CD14-positive monocyte (primary cell): ENCODE data around the gene XBP1. TPM values are rescaled to one million over a fixed set of nuclear protein-coding genes. Genes with fewer than 3 reads are reported as not detected.
"Not testable (repeated sequence)": the region's sequence is repeated elsewhere in the genome, so short reads cannot be mapped to it uniquely, and the experiment has no call there.

Source experiments
- DNase-seq, 3 donors: peaks; one replicate each; pipeline ENCODE4 v3.0.0-alpha.2; 2011 to 2022
- H2AFZ ChIP-seq: 2 replicates; pipeline ENCODE4 v1.6.0; 2012; ENCODE audit warnings: mild to moderate bottlenecking, low read depth, low read length, inconsistent platforms; ENCODE audit not compliant: insufficient read depth, poor library complexity, severe bottlenecking
- H3K27ac ChIP-seq, 2 donors: 1 replicate in 1 of 2; 2 replicates in 1 of 2; pipeline ENCODE4 v1.5.1; 2012 to 2013; ENCODE audit warnings: low read length in 2 of 2, control low read depth in 1 of 2, inconsistent platforms in 1 of 2, low read depth in 1 of 2, mild to moderate bottlenecking in 1 of 2
- H3K27me3 ChIP-seq, 2 donors: one replicate each; pipeline versions ENCODE4 v1.6.0 to v1.6.1; 2011 to 2013; ENCODE audit warnings: low read length in 2 of 2; ENCODE audit not compliant: control insufficient read depth in 2 of 2, insufficient read depth in 2 of 2
- H3K36me3 ChIP-seq, 2 donors: replicated peaks in 1 of 2; 1 replicate in 1 of 2; 2 replicates in 1 of 2; pipeline versions ENCODE4 v1.5.1 to v1.6.1; 2012 to 2013; ENCODE audit warnings: low read length in 2 of 2, control low read depth in 1 of 2, inconsistent platforms in 1 of 2, mild to moderate bottlenecking in 1 of 2; ENCODE audit not compliant: insufficient read depth in 2 of 2, control insufficient read depth in 1 of 2
- H3K4me1 ChIP-seq, 2 donors: 1 replicate in 1 of 2; 2 replicates in 1 of 2; pipeline versions ENCODE4 v1.5.1 to v1.6.1; 2012 to 2013; ENCODE audit warnings: low read length in 2 of 2, control low read depth in 1 of 2, inconsistent platforms in 1 of 2, mild to moderate bottlenecking in 1 of 2, moderate library complexity in 1 of 2; ENCODE audit not compliant: insufficient read depth in 2 of 2, control insufficient read depth in 1 of 2
- H3K4me2 ChIP-seq: replicated peaks from 2 replicates; pipeline ENCODE3; 2012; ENCODE audit warnings: low read length, moderate library complexity, mild to moderate bottlenecking; ENCODE audit not compliant: poor library complexity, severe bottlenecking; ENCODE audit errors: extremely low read depth
- H3K4me3 ChIP-seq, 3 experiments: fragments of 200-600 bp in 1 of 3; sonication (generic) in 1 of 3; replicated peaks in 1 of 3; 1 replicate in 2 of 3; 2 replicates in 1 of 3; pipeline ENCODE4 v1.5.1; 2011 to 2013; ENCODE audit warnings: low read length in 3 of 3, mild to moderate bottlenecking in 3 of 3, control low read depth in 2 of 3, low read depth in 2 of 3, inconsistent platforms in 1 of 3, moderate library complexity in 1 of 3
- H3K79me2 ChIP-seq: 2 replicates; pipeline ENCODE4 v1.6.0; 2012; ENCODE audit warnings: mild to moderate bottlenecking, control low read depth, inconsistent platforms, low read length, moderate library complexity; ENCODE audit not compliant: insufficient read depth
- H3K9ac ChIP-seq: 2 replicates; pipeline ENCODE4 v1.6.0; 2017; ENCODE audit warnings: low read length, mild to moderate bottlenecking; ENCODE audit not compliant: insufficient read depth, poor library complexity, severe bottlenecking
- H3K9me3 ChIP-seq, 2 donors: replicated peaks in 1 of 2; 1 replicate in 1 of 2; 2 replicates in 1 of 2; pipeline versions ENCODE4 v1.5.1 to v1.6.1; 2012 to 2013; ENCODE audit warnings: low read length in 2 of 2, control low read depth in 1 of 2; ENCODE audit not compliant: control insufficient read depth in 1 of 2, insufficient read depth in 1 of 2
- H4K20me1 ChIP-seq: 2 replicates; pipeline ENCODE4 v1.6.0; 2012; ENCODE audit warnings: mild to moderate bottlenecking, low read length, control low read depth, moderate library complexity; ENCODE audit not compliant: insufficient read depth
- H3K27ac Mint-ChIP-seq, 7 donors: one replicate each; pipeline ENCODE4 v1.8.0; 2020; ENCODE audit warnings: mild to moderate bottlenecking in 7 of 7, mixed read lengths in 7 of 7, moderate library complexity in 6 of 7, inconsistent platforms in 2 of 7
- H3K27me3 Mint-ChIP-seq, 3 donors: one replicate each; pipeline ENCODE4 v1.8.0; 2021 to 2022; ENCODE audit warnings: low read depth in 3 of 3, mild to moderate bottlenecking in 3 of 3, mixed read lengths in 3 of 3, moderate library complexity in 3 of 3, inconsistent platforms in 1 of 3
- H3K36me3 Mint-ChIP-seq, 2 donors: one replicate each; pipeline ENCODE4 v1.8.0; 2020; ENCODE audit warnings: mixed read lengths in 2 of 2, inconsistent platforms in 1 of 2, mild to moderate bottlenecking in 1 of 2
- H3K4me1 Mint-ChIP-seq: one replicate; pipeline ENCODE4 v1.8.0; 2020; ENCODE audit warnings: mild to moderate bottlenecking, mixed read lengths
- H3K4me3 Mint-ChIP-seq, 2 donors: one replicate each; pipeline ENCODE4 v1.8.0; 2020; ENCODE audit warnings: mild to moderate bottlenecking in 2 of 2, mixed read lengths in 2 of 2, moderate library complexity in 1 of 2
- H3K9me3 Mint-ChIP-seq, 7 donors: one replicate each; pipeline ENCODE4 v1.8.0; 2020 to 2022; ENCODE audit warnings: mixed read lengths in 7 of 7, mild to moderate bottlenecking in 6 of 7, moderate library complexity in 6 of 7, inconsistent platforms in 2 of 7
- CTCF ChIP-seq: fragments of 200-600 bp; IDR thresholded peaks from one replicate; pipeline ENCODE4 v1.8.0; 2022; ENCODE audit warnings: antibody characterized with exemption, mild to moderate bottlenecking
- WGBS: methylation state at CpG from one replicate; pipeline ENCODE4 v1.1.5; 2013; ENCODE audit warnings: missing lambda C conversion rate; ENCODE audit not compliant: insufficient coverage; 5-methylcytosine and 5-hydroxymethylcytosine counted together
- intact Hi-C, 2 donors: fragments of 100-400 bp; cut with micrococcal nuclease; formaldehyde crosslinking; loops; one replicate each; pipeline versions ENCODE4 v1.15.0 to v1.15.1; 2023
- polyA plus RNA-seq, 3 donors: library from polyadenylated mRNA; depleted of rRNA in 1 of 3; unstranded in 2 of 3; stranded (reverse) in 1 of 3; fragments of 300-500 nt in 2 of 3; fragments of >200 nt in 1 of 3; fragmentation: Illumina TruSeq in 2 of 3; gene quantifications; 1 replicate in 2 of 3; 2 replicates in 1 of 3; pipeline ENCODE4 v1.2.3, GENCODE V29; 2012 to 2021

XBP1 gene
- polyA plus RNA-seq, 3 donors, result 175 to 215 (median 201) TPM

- Mint-ChIP-seq H3K4me3 (no peak overlapping the region), H3K27me3 (peaks cover 4 to 6% (median 4%) of the 10 kb centered on the region in 3 donors), H3K4me1 (peaks cover 24% of the 10 kb centered on the region), H3K9me3 (no peaks in the 10 kb centered on the region), H3K27ac (peak overlapping the region in 2 of 7 donors; percentile 12 to 70), H3K36me3 (peaks cover 1 to 7% of the 10 kb centered on the region in 2 donors)
- DNase-seq, result no peak
- Histone ChIP-seq H3K27me3 (no peaks in the 10 kb centered on the region), H3K9me3 (no peaks in the 10 kb centered on the region), H3K4me2 (no peak overlapping the region), H3K36me3 (no peaks in the 10 kb centered on the region), H3K79me2 (no peaks in the 10 kb centered on the region), H2AFZ (no peak overlapping the region), H4K20me1 (no peaks in the 10 kb centered on the region), H3K4me3 (no peak overlapping the region), H3K27ac (no peak overlapping the region), H3K4me1 (peaks cover 17% of the 10 kb centered on the region in 2 donors), H3K9ac (no peak overlapping the region)
- WGBS, result 98% methylated on average over 6 of the region's 10 CpGs
- intact Hi-C loops, result no loop called here
- TF ChIP-seq CTCF, result no peak
These were observed 39.0 kb downstream of the XBP1 start for GRCh38 chr22:28761449-28761755.

GRCh38 chr22:28759861-28760560 is 40.4 kb downstream of the XBP1 start:
- no CpG with 5 or more reads among the region's 3 CpGs for WGBS
- DNase-seq, result peak; percentile 6 to 10 (median 8)
- intact Hi-C loops, result no loop called here
- Histone ChIP-seq H3K79me2 (no peaks in the 10 kb centered on the region), H3K4me3 (peak overlapping the region in 2 of 3 experiments; percentile 7 to 58), H3K4me2 (peak overlapping the region; percentile 66), H3K9ac (no peak overlapping the region), H2AFZ (peak overlapping the region; percentile 38), H3K9me3 (no peaks in the 10 kb centered on the region), H4K20me1 (no peaks in the 10 kb centered on the region), H3K36me3 (no peaks in the 10 kb centered on the region), H3K27me3 (no peaks in the 10 kb centered on the region), H3K4me1 (peaks cover 17% of the 10 kb centered on the region in 2 donors), H3K27ac (peak overlapping the region in 1 of 2 donors; percentile 30)
- TF ChIP-seq CTCF, result no peak
- Mint-ChIP-seq H3K36me3 (peaks cover 4 to 7% of the 10 kb centered on the region in 2 donors), H3K27ac (peak overlapping the region in 6 of 7 donors; percentile 51 to 86 (median 70)), H3K9me3 (no peaks in the 10 kb centered on the region), H3K27me3 (peaks cover 0 to 6% (median 5%) of the 10 kb centered on the region in 3 donors), H3K4me3 (peak overlapping the region; percentile 39 to 67), H3K4me1 (peaks cover 24% of the 10 kb centered on the region)

GRCh38 chr22:28754512-28754911 is 45.9 kb downstream of the XBP1 start:
- H3K27me3 Mint-ChIP-seq, H3K27ac ChIP-seq, H3K9me3 ChIP-seq, H3K9me3 Mint-ChIP-seq, H3K4me2 ChIP-seq, H3K4me3 ChIP-seq, H4K20me1 ChIP-seq, H3K27ac Mint-ChIP-seq, H3K9ac ChIP-seq, H3K4me1 ChIP-seq, H3K79me2 ChIP-seq, H3K27me3 ChIP-seq, H3K4me3 Mint-ChIP-seq, intact Hi-C loops, DNase-seq, H2AFZ ChIP-seq, H3K4me1 Mint-ChIP-seq: not testable (repeated sequence)
- peaks cover 4 to 18% of the 10 kb centered on the region in 2 donors for H3K36me3 ChIP-seq
- WGBS, result 100% methylated on average over 1 of the region's 3 CpGs
- peaks cover 15 to 38% of the 10 kb centered on the region in 2 donors for H3K36me3 Mint-ChIP-seq
